ENCODE results near the gene TMED10. TPM values are rescaled to one million over a fixed set of nuclear protein-coding genes. Genes with fewer than 3 reads are reported as not detected.

TMED10 gene
- total RNA-seq, 1 donor from 2014 or later, result 130 TPM

- no peak for ATAC-seq (ENCODE audit: low read depth)
- no peak overlapping the region for H3K27ac Mint-ChIP-seq
- H3K36me3 Mint-ChIP-seq (ENCODE audit: low read depth), result peaks cover 90% of the 10 kb centered on the region
- DNase-seq, result no peak
- no peak for TF ChIP-seq CTCF (IDR thresholded peaks at IDR 0.05)
- H3K4me1 Mint-ChIP-seq, result no peaks in the 10 kb centered on the region
- ChIA-PET CTCF (interaction anchor here (0.5 kb wide), 1 partner anchor 187 kb away, joined by 3 read pairs; no protein-coding TSS in a partner anchor), POLR2A (no interaction called here)
- H3K4me3 Mint-ChIP-seq, result no peak overlapping the region
- H3K27me3 Mint-ChIP-seq, result no peaks in the 10 kb centered on the region
- intact Hi-C loops (cut with micrococcal nuclease), result no loop called here
- H3K9me3 Mint-ChIP-seq, result no peaks in the 10 kb centered on the region
Observed at GRCh38 chr14:75109877-75110276, 66.5 kb downstream of the TMED10 start.

DNA sequence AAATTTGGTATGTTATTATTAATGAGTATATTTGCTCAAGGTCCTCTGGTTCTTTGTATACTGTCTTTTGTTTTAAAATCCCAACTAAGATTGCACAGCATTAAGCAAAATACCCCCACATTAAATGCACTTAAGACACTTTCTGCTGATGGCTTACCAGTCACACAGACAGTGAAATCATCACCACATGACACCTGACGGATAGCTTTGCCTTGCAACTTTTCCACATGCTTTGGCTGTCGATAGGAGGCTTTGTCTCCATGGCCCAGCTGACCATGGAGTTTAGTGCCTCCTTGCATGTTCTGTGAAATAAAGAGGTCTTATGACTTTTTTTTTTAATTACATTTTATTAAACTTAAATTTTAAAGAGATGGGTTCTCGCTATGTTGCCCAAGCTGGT is 69.2 kb downstream of the TMED10 start:
- ChIA-PET POLR2A (no interaction called here), CTCF (no interaction called here)
- Mint-ChIP-seq H3K36me3 (ENCODE audit: low read depth) (peaks cover 92% of the 10 kb centered on the region), H3K27ac (no peak overlapping the region), H3K9me3 (no peaks in the 10 kb centered on the region), H3K4me3 (no peak overlapping the region), H3K4me1 (no peaks in the 10 kb centered on the region), H3K27me3 (no peaks in the 10 kb centered on the region)
- TF ChIP-seq CTCF (IDR thresholded peaks at IDR 0.05), result no peak
- ATAC-seq (ENCODE audit: low read depth) (no peak), DNase-seq (no peak)
- intact Hi-C loops (cut with micrococcal nuclease), result no loop called here

DNA sequence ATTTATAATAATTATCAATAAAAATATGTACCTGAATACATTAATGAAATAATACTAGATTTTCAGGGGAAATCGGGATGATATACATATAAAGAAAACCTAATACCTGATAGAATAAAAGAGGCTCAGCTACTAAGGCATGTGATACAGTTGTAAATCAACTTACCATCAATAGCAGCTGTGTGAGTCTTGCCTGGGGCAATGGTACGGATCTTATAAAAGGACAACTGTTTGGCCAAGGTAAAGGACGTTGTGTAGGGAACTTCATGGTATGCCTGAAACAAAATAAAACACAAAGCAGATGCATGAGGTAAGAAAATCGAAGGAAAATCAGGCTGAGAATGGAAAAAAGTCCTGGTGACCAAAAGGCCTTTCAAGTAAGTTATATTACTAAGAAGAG is 74.9 kb downstream of the TMED10 start:
- Mint-ChIP-seq H3K9me3 (no peaks in the 10 kb centered on the region), H3K4me3 (no peak overlapping the region), H3K36me3 (ENCODE audit: low read depth) (peaks cover 87% of the 10 kb centered on the region), H3K27me3 (no peaks in the 10 kb centered on the region), H3K4me1 (no peaks in the 10 kb centered on the region), H3K27ac (no peak overlapping the region)
- no peak for TF ChIP-seq CTCF (IDR thresholded peaks at IDR 0.05)
- ChIA-PET CTCF (no interaction called here), POLR2A (no interaction called here)
- ATAC-seq (ENCODE audit: low read depth) (no peak), DNase-seq (no peak)
- intact Hi-C loops (cut with micrococcal nuclease), result no loop called here

DNA sequence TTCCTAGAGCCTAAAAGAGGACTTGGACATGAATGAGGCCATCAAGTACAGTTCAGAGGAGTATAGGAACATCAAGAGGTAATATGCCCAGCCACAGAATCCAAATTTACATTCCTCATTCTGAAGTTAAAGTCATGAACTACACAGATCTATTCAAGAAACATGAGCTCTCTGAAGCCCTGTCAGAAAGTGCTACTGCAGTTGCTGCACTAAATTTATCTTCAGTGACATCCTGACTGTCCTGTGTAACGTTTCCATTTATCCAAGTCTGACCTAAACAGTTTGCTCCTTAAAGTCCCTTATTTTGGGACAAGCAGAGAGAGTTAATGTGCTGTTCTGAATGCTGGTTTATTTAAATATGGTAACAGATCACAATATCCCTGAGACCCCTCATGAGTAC is 77.7 kb downstream of the TMED10 start:
- intact Hi-C loops (cut with micrococcal nuclease), result no loop called here
- H3K9me3 Mint-ChIP-seq, result no peaks in the 10 kb centered on the region
- H3K4me3 Mint-ChIP-seq, result no peak overlapping the region
- H3K27me3 Mint-ChIP-seq, result no peaks in the 10 kb centered on the region
- peaks cover 9% of the 10 kb centered on the region for H3K4me1 Mint-ChIP-seq
- CTCF ChIA-PET, result interaction anchor here (1.3 kb wide), 1 partner anchor 10 kb away, joined by 6 read pairs; no protein-coding TSS in a partner anchor
- POLR2A ChIA-PET, result no interaction called here
- H3K36me3 Mint-ChIP-seq (ENCODE audit: low read depth), result peaks cover 88% of the 10 kb centered on the region
- TF ChIP-seq CTCF (IDR thresholded peaks at IDR 0.05), result no peak
- no peak overlapping the region for H3K27ac Mint-ChIP-seq
- DNase-seq (no peak), ATAC-seq (ENCODE audit: low read depth) (no peak)

DNA sequence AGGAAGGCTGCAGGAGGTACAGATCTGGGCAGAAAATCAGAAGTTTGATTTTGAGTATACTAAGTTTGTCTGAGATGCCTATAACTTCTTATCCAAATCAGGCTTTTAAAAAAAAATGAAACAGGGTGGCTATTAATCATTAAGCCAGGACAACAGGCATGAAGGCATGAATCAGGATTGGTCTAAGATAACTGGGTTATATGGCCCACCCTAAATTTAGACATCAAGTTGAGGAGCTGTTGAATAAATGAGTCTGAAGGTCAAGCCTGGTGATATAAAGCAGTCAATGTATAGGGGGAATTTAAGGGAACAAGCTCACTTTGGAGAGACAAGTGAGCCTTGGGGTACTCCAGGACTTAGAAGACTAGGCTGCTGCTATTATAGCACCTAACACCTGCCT is 78.2 kb downstream of the TMED10 start:
- Mint-ChIP-seq H3K27me3 (no peaks in the 10 kb centered on the region), H3K9me3 (no peaks in the 10 kb centered on the region), H3K4me3 (no peak overlapping the region), H3K4me1 (peaks cover 9% of the 10 kb centered on the region), H3K36me3 (ENCODE audit: low read depth) (peaks cover 85% of the 10 kb centered on the region), H3K27ac (no peak overlapping the region)
- intact Hi-C loops (cut with micrococcal nuclease), result no loop called here
- DNase-seq (no peak), ATAC-seq (ENCODE audit: low read depth) (no peak)
- TF ChIP-seq CTCF (IDR thresholded peaks at IDR 0.05), result no peak
- ChIA-PET POLR2A (no interaction called here), CTCF (interaction anchor here (1.3 kb wide), 1 partner anchor 10 kb away, joined by 6 read pairs; no protein-coding TSS in a partner anchor)

All from activated B cell treated with CpG ODN at 0.5 μM for 24 hours (primary cell).